ENCODE results near the gene ACO1. TPM values are rescaled to one million over a fixed set of nuclear protein-coding genes. Genes with fewer than 3 reads are reported as not detected.

Gene ACO1
- total and polyA plus RNA-seq, 2 experiments from 2014 or later = 72.0 to 79.5 TPM

DNA sequence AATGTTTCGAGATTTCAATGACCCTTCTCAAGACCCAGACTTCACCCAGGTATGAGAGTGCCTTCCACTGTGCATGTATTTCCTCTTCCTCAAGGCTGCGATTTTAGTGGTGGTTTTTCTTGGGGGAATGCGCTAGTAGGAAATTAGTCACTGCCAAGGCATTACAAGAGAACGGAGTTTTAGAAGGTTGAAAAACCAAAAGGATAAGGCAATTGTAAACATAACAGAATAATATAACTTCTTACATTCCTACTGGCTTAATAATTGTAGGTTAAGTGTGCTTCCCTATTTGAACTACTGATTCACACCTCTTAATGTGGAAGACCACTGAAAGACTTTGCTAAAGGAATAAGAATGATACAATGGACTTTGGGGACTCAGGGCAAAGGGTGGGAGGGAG lies 38.9 kb downstream of the ACO1 start:
- peaks cover 48% of the 10 kb centered on the region for H3K36me3 ChIP-seq (ENCODE audit: low read depth)
- H3K9me2 ChIP-seq (ENCODE audit: insufficient read depth) = no peaks in the 10 kb centered on the region
- TF ChIP-seq EZH2 (IDR thresholded peaks at IDR 0.05; ENCODE audit: insufficient read depth, poor library complexity, severe bottlenecking) (no peak), EZH2phosphoT487 (IDR thresholded peaks at IDR 0.05; ENCODE audit: insufficient read depth, low read depth) (no peak)
- peak; percentile 37 for DNase-seq
- H3K4me1 ChIP-seq (ENCODE audit: insufficient read depth) = peaks cover 16% of the 10 kb centered on the region
- H3K79me2 ChIP-seq (ENCODE audit: insufficient read depth) = no peaks in the 10 kb centered on the region
- H3K4me3 ChIP-seq = no peak overlapping the region
- in situ Hi-C loops (cut with MboI) = no loop called here
- WGBS, 2 experiments (ENCODE audit: low coverage in 1 of 2, low lambda C conversion rate in 2 of 2, missing lambda C conversion rate in 2 of 2) = 64 to 70% methylated on average over 4 of the region's 4 CpGs
- peak overlapping the region; percentile 11 for H3K4me2 ChIP-seq (ENCODE audit: unreplicated experiment)
- H3K9ac ChIP-seq = no peak overlapping the region
- H4K20me1 ChIP-seq (ENCODE audit: insufficient read depth) = no peaks in the 10 kb centered on the region
- peaks cover 35% of the 10 kb centered on the region for H3F3A ChIP-seq (ENCODE audit: insufficient read depth)
- no peak overlapping the region for H2AFZ ChIP-seq
- no peaks in the 10 kb centered on the region for H3K9me3 ChIP-seq (ENCODE audit: low read depth)
- H3K27ac ChIP-seq = no peak overlapping the region
- H3K27me3 ChIP-seq (replicated peaks; ENCODE audit: insufficient read depth) = no peaks in the 10 kb centered on the region

DNA sequence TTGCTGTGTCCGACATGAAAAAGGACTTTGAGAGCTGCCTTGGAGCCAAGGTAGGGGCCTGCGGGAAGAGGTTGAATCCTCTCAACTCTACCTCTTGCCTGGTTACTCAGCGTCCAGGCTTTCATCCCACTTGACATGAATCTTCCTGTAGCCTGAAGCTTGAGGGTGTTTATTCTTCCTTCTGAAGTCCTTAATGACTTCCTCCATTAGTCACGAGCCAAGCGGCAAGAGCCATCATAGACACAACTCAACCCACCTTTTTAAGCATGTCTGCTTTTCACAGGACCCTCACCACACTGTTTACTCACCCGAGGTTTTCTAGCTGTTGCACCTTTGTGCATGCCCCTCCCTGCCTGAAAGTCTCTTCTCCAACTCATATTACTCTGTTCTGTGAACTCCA lies 40.2 kb downstream of the ACO1 start:
- peaks cover 51% of the 10 kb centered on the region for H3K36me3 ChIP-seq (ENCODE audit: low read depth)
- no peak overlapping the region for H2AFZ ChIP-seq
- no peaks in the 10 kb centered on the region for H3K9me2 ChIP-seq (ENCODE audit: insufficient read depth)
- no peaks in the 10 kb centered on the region for H3K27me3 ChIP-seq (replicated peaks; ENCODE audit: insufficient read depth)
- H3K4me2 ChIP-seq (ENCODE audit: unreplicated experiment) = no peak overlapping the region
- H3K4me3 ChIP-seq = no peak overlapping the region
- in situ Hi-C loops (cut with MboI) = no loop called here
- H3K4me1 ChIP-seq (ENCODE audit: insufficient read depth) = peaks cover 16% of the 10 kb centered on the region
- no peaks in the 10 kb centered on the region for H4K20me1 ChIP-seq (ENCODE audit: insufficient read depth)
- DNase-seq = no peak
- H3K9me3 ChIP-seq (ENCODE audit: low read depth) = no peaks in the 10 kb centered on the region
- H3K79me2 ChIP-seq (ENCODE audit: insufficient read depth) = no peaks in the 10 kb centered on the region
- TF ChIP-seq EZH2phosphoT487 (IDR thresholded peaks at IDR 0.05; ENCODE audit: insufficient read depth, low read depth) (no peak), EZH2 (IDR thresholded peaks at IDR 0.05; ENCODE audit: insufficient read depth, poor library complexity, severe bottlenecking) (no peak)
- no peak overlapping the region for H3K27ac ChIP-seq
- H3F3A ChIP-seq (ENCODE audit: insufficient read depth) = peaks cover 39% of the 10 kb centered on the region
- WGBS, 2 experiments (ENCODE audit: low coverage in 1 of 2, low lambda C conversion rate in 2 of 2, missing lambda C conversion rate in 2 of 2) = 95 to 98% methylated on average over 6 of the region's 6 CpGs
- no peak overlapping the region for H3K9ac ChIP-seq

DNA sequence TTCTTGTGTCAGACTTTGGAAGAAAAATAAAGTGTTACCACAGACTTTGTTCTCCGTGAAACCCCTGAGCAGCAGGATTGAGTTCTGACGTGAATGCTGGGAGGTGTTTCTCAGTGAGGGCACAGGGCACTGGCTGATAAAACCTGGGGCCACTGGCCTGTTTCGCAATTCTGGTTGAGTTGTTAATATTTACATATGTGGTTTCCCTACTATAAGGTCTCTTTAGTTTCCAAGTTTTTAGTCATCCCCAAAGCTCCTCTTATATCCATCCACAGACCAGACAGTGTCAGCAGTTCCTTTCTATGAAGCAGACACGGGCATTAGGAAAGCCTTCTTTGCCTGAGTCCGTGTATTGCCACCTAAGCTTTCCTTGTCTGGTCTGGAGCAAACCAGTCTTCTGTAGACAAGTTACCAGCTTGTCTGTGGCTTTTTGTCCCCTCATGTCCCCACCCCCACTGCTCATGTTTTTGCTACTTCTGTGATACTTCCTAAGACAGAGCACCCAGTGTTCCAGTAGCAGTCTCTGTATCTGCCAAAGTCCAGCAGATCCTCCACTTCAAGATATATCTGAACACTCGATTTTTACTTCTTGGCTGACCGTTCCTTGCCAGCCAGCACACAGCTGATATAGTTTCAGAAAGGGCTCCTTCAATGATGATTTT lies 42.0 kb downstream of the ACO1 start:
- 61 to 62% methylated on average over 7 of the region's 7 CpGs for WGBS, 2 experiments (ENCODE audit: low coverage in 1 of 2, low lambda C conversion rate in 2 of 2, missing lambda C conversion rate in 2 of 2)
- peak; percentile 54 for DNase-seq
- H3K9me3 ChIP-seq (ENCODE audit: low read depth) = no peaks in the 10 kb centered on the region

DNA sequence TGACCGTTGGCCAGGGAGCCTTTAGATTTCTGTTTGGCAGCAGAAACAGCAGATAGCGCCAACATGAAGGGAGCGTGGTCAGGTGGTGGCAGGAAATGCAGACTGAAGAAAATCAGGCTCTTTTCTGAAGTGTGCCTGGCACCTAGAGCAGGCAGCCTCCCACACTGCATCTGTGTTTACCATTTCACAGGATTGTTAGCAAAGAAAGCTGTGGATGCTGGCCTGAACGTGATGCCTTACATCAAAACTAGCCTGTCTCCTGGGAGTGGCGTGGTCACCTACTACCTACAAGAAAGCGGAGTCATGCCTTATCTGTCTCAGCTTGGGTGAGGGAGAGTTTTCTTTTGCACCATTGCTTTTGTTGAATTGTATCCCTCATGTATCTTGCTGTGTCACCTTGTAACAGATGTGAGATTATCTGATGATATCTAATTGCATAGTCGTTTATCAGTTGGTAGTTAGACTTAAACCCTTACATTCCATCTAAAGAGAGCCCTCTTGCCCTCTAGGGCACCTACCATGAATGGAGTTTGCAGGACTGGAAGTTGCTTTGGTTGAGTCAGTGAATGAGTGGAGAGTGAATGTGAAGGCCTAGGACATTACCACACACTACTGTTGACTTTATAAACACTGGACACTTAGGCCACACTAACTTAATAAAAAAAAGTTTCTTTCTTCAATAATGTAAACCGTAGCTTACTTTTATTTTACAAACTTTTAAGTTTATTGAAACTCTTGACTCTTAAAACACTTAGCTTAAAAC lies 42.8 kb downstream of the ACO1 start:
- H3K79me2 ChIP-seq (ENCODE audit: insufficient read depth) = no peaks in the 10 kb centered on the region
- in situ Hi-C loops (cut with MboI) = no loop called here
- no peaks in the 10 kb centered on the region for H4K20me1 ChIP-seq (ENCODE audit: insufficient read depth)
- H2AFZ ChIP-seq = no peak overlapping the region
- H3K9me3 ChIP-seq (ENCODE audit: low read depth) = no peaks in the 10 kb centered on the region
- H3K27ac ChIP-seq = peak overlapping the region; percentile 55
- peak overlapping the region; percentile 24 for H3K4me2 ChIP-seq (ENCODE audit: unreplicated experiment)
- H3K4me1 ChIP-seq (ENCODE audit: insufficient read depth) = peaks cover 41% of the 10 kb centered on the region
- WGBS, 2 experiments (ENCODE audit: low coverage in 1 of 2, low lambda C conversion rate in 2 of 2, missing lambda C conversion rate in 2 of 2) = 88 to 91% methylated on average over 8 of the region's 8 CpGs
- TF ChIP-seq EZH2phosphoT487 (IDR thresholded peaks at IDR 0.05; ENCODE audit: insufficient read depth, low read depth) (no peak), EZH2 (IDR thresholded peaks at IDR 0.05; ENCODE audit: insufficient read depth, poor library complexity, severe bottlenecking) (no peak)
- peaks cover 36% of the 10 kb centered on the region for H3K36me3 ChIP-seq (ENCODE audit: low read depth)
- H3K9me2 ChIP-seq (ENCODE audit: insufficient read depth) = no peaks in the 10 kb centered on the region
- peaks cover 60% of the 10 kb centered on the region for H3F3A ChIP-seq (ENCODE audit: insufficient read depth)
- no peak overlapping the region for H3K4me3 ChIP-seq
- H3K27me3 ChIP-seq (replicated peaks; ENCODE audit: insufficient read depth) = no peaks in the 10 kb centered on the region
- H3K9ac ChIP-seq = no peak overlapping the region
- DNase-seq = peak; percentile 18

More for the DNA sequence above, 42.0 kb downstream of the ACO1 start:
- Histone ChIP-seq H4K20me1 (ENCODE audit: insufficient read depth) (no peaks in the 10 kb centered on the region), H3K27ac (peak overlapping the region; percentile 55), H3K9me2 (ENCODE audit: insufficient read depth) (no peaks in the 10 kb centered on the region), H3K36me3 (ENCODE audit: low read depth) (peaks cover 45% of the 10 kb centered on the region), H3K4me3 (no peak overlapping the region), H3K9ac (no peak overlapping the region), H3F3A (ENCODE audit: insufficient read depth) (peaks cover 57% of the 10 kb centered on the region), H3K27me3 (replicated peaks; ENCODE audit: insufficient read depth) (no peaks in the 10 kb centered on the region), H3K4me2 (ENCODE audit: unreplicated experiment) (peak overlapping the region; percentile 40), H2AFZ (no peak overlapping the region), H3K79me2 (ENCODE audit: insufficient read depth) (no peaks in the 10 kb centered on the region), H3K4me1 (ENCODE audit: insufficient read depth) (peaks cover 33% of the 10 kb centered on the region)
- TF ChIP-seq EZH2 (IDR thresholded peaks at IDR 0.05; ENCODE audit: insufficient read depth, poor library complexity, severe bottlenecking) (no peak), EZH2phosphoT487 (IDR thresholded peaks at IDR 0.05; ENCODE audit: insufficient read depth, low read depth) (no peak)
- in situ Hi-C loops (cut with MboI) = no loop called here

Data from GM23248 (cell line).